NCI-H1694 treated with DMSO at 0.1 percent for 48 hours (cell line): ENCODE results near the gene AFF4.
"Not testable (repeated sequence)": the region's sequence is repeated elsewhere in the genome, so short reads cannot be mapped to it uniquely, and the experiment has no call there.

ENCODE experiments used
- DNase-seq: peaks from one replicate; lab custom pipeline; 2025; lab: John Stamatoyannopoulos, UW

AFF4 gene

DNA sequence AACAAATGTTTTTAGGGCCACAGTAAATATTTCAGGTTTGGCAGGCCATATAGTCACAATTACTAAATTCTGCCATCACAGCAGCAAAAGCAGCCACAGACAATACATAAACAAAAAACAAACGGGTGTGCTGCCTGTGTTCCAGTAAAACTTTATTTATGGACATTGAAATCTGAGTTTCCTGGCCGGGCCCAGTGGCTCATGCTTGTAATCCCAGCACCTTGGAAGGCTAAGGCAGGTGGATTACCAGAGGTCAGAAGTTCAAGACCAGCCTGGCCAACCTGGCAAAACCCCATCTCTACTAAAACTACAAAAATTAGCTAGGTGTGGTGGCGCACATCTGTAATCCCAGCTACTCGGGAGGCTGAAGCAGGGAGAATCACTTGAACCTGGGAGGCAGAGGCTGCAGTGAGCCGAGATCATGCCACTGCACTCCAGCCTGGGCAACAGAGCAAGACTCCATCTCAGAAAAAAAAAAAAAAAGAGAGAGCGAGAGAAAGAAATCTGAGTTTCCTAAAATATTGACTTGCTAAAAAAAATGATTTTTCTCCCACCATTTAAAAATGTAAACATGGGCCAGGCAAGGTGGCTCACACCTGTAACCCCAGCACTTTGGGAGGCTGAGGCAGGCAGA is 7.2 kb downstream of the AFF4 start:
- DNase-seq: not testable (repeated sequence)

GRCh38 chr5:132953710-132954109 is 9.7 kb downstream of the AFF4 start:
- DNase-seq: no peak

GRCh38 chr5:132952829-132953228 is 10.6 kb downstream of the AFF4 start:
- no peak for DNase-seq

- DNase-seq: no peak
Measured at GRCh38 chr5:132951897-132952296, 11.5 kb downstream of the AFF4 start.

DNA sequence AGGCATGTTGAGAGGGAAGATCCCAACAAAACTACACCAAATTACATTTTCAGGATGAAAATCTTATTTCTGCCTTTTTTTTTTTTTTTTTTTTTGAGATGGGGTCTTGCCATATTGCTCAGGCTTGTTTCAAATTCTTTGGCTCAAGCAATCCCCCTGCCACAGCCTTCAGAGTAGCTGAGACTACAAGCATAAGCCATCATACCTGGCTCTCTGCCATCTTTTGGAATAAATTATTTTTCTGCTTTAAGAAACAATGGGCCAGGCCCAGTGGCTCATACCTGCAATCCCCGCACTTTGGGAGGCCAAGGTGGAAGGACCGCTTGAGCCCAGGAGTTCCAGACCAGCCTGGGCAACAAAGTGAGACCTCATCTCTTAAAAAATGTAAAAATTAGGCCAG is 14.3 kb downstream of the AFF4 start:
- no peak for DNase-seq

DNA sequence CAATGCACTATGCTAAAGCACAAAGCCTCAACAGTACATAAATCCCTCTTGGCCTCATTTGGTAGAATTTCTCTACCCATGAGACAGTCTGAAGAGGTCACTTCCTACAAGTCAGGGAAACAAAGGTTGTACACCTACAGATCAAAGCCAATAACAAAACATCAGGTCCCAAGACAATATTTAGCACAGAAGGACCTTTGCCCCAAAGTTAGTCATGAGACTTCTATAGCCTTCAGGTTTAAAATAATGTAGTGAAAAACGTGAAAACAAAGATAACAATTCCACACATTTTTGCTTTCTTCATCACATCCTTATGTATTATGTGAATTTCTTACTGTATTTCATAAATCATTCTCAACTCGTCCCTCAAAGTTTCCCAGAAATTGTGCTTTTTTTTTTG is 15.8 kb downstream of the AFF4 start:
- DNase-seq: no peak

GRCh38 chr5:132945315-132945714 is 18.1 kb downstream of the AFF4 start:
- not testable (repeated sequence) for DNase-seq

GRCh38 chr5:132943362-132944022 is 19.9 kb downstream of the AFF4 start:
- DNase-seq: no peak

- DNase-seq: no peak
Measured at GRCh38 chr5:132941331-132941730, 22.1 kb downstream of the AFF4 start.

DNA sequence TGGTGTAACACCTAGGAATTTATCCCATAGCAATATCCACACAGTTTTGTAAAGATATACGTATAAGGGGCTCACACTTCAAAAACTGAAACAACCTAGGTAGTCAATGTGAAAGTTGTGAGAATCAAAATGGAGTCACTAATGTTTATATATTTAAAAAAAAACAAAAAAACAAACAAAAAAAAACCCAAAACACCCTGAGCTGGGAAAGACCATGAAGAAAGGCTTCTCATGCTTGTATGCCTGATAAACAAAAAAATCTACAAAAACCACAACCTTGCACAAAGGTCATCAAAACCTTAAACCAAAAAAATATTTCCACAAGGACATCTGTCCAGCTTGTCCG is 35.4 kb downstream of the AFF4 start:
- no peak for DNase-seq

- no peak for DNase-seq
Measured at GRCh38 chr5:132927355-132928061, 35.9 kb downstream of the AFF4 start.

GRCh38 chr5:132926437-132926836 is 37.0 kb downstream of the AFF4 start:
- DNase-seq: no peak

GRCh38 chr5:132916086-132916485 is 47.3 kb downstream of the AFF4 start:
- DNase-seq: no peak

GRCh38 chr5:132915681-132916080 is 47.8 kb downstream of the AFF4 start:
- no peak for DNase-seq

DNA sequence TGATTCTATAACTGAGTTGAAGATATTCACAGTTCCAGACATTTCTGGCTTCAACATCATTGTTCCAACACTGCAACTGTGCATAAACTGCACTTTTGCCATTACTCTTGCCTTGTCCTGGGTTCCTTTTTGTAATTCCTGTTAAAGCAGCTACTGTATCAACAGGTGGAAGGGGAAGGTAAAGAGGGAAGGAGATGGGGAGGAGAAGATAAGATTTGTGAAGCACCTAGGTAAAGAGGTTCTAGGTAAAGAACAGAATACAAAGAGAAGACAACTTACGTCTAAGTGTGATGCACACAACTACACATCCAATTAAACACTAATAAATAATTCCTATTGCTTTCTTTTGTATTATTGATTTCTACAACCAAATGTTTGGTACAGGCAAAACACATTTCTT is 53.7 kb downstream of the AFF4 start:
- no peak for DNase-seq

DNA sequence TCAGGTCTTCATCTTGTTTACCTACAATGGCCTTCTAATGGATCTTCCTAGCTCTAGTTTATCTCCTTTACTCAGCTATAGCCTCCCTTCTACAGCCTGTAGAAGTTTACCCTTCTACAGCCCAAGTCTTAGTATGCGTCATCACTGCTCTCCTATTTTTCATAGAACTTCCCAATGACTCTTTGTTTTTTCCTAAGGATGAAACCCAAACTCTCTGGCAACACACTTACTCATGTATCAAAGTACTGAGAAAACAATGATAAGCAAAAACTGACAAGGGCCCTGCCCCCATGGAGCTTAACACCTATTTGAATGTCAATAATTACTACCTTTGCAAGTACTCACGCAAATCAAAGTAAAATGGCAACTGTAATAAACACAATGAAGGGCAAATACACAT is 56.3 kb downstream of the AFF4 start:
- no peak for DNase-seq

- no peak for DNase-seq
Measured at GRCh38 chr5:132905938-132906337, 57.5 kb downstream of the AFF4 start.

GRCh38 chr5:132901730-132902129 is 61.7 kb downstream of the AFF4 start:
- DNase-seq: no peak

GRCh38 chr5:132901036-132901435 is 62.4 kb downstream of the AFF4 start:
- DNase-seq: no peak

DNA sequence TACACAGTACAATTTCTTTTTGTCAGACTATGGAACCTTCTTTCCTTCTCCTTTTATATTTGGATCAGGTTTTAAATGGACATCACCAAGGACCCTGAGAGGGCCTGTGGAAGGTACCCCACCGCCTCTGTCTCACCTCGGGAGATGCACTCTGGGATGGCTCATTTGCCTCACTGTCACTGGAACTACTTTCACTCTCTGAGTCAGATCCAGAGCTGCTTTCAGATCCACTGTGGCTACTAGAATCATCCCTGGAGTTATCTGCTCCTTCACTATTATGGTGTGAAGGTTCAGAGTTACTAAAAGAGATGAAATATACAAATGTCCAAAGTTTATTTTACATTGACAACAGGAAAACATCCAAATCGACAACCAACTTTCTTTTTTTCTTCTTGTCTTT is 65.3 kb downstream of the AFF4 start:
- DNase-seq: no peak

DNA sequence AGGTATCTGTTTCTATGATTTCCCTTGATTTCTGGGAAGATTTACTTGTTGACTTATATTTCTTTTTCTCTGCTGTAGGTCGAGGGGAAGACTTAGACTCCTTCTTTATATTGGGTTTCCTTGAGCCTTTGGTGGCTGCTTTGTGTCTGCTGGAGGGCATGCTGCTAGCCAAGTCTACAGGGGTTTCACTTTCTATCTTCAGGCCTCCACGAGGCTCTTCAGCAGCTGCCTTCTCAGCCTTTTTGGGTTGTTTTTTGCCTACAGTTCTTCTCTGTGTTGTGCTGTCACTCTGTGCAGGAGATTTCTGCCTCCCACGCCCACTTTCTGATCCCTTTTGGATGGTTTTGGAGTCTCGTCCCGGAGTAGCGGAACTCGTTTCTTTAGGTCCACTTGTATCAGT is 66.7 kb downstream of the AFF4 start:
- no peak for DNase-seq

GRCh38 chr5:132895719-132896305 is 67.6 kb downstream of the AFF4 start:
- DNase-seq: no peak

DNA sequence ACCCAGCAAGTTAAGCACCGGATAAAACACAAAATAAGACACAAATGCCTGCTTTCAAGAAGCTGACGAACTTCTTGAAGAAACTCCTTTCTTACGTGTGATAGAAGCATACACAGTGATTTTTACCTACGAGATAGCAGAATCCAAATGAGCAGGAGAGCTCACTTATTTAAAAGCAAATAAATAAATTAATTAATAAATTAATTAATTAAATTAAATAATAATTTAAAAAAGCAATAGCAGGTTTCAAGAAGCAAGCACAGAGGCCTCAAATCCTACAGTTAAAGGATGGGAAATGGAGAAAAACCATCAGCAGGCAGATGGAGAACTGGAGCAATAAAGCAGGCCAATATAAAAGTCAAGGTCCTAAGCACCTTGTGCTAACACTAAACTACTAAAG is 72.6 kb downstream of the AFF4 start:
- DNase-seq: no peak
